HG03175 (cell line): ENCODE results near the gene LYRM4.

Experiments used
- ATAC-seq: cut with Tn5 transposase; IDR thresholded peaks from one replicate; pipeline ENCODE4 v1.9.1; 2021; ENCODE audit warnings: mild to moderate bottlenecking, moderate library complexity; ENCODE audit not compliant: unreplicated experiment

The LYRM4 gene

GRCh38 chr6:5150551-5151075 is 110.1 kb downstream of the LYRM4 start:
- ATAC-seq: no peak

- ATAC-seq: no peak
Measured at GRCh38 chr6:5149891-5150290, 110.9 kb downstream of the LYRM4 start.

DNA sequence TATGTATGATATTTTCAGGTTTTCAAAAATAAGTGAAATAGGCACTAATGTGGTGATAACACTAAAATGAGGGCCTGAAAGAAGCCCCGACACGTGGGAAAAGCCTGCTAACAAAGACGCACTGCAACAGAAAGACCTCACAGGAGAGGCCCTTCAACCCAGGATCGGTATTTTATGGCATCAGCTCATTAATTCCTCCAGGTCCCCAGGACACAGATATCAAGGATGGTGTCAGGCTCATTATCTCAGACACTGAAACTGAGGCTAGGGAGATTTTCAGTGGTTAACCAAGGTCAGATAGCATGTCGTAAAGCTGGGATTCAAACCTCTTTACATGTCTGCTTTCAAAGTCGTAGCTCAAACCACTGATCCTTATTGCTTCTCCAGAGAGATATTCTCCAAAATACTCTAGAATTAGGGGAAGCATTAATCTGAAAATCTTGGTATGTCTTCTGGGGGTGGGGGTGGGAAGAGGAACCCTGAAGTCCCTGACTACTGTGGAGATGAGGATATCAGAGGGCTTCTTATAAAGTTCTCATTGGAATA is 111.5 kb downstream of the LYRM4 start:
- ATAC-seq: no peak

- ATAC-seq: no peak
Measured at GRCh38 chr6:5146398-5146797, 114.4 kb downstream of the LYRM4 start.

GRCh38 chr6:5143634-5144311 is 117.0 kb downstream of the LYRM4 start:
- ATAC-seq: no peak

DNA sequence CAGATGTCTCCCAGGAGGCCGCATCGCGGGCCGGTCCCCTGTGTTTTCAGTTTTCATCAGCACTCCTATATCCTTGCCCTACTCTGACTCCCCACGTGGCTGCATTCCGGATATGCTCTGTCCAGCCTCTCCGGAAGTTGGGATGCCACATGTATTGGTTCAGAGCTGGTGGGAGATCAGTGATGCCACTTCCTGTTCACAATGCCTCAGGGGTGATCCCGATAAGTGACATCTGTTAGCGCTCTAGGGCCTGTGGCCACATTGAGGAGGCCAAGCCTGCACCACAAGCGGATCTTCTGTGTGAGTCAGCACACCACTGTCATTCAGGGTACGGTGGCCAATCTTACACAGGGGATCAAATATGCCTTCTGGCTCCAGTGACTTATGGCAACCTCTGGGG is 117.8 kb downstream of the LYRM4 start:
- no peak for ATAC-seq

GRCh38 chr6:5142131-5142530 is 118.6 kb downstream of the LYRM4 start:
- ATAC-seq: no peak

- ATAC-seq: no peak
Measured at GRCh38 chr6:5141046-5141445, 119.7 kb downstream of the LYRM4 start.

- ATAC-seq: no peak
Measured at GRCh38 chr6:5139828-5140771, 120.7 kb downstream of the LYRM4 start.

DNA sequence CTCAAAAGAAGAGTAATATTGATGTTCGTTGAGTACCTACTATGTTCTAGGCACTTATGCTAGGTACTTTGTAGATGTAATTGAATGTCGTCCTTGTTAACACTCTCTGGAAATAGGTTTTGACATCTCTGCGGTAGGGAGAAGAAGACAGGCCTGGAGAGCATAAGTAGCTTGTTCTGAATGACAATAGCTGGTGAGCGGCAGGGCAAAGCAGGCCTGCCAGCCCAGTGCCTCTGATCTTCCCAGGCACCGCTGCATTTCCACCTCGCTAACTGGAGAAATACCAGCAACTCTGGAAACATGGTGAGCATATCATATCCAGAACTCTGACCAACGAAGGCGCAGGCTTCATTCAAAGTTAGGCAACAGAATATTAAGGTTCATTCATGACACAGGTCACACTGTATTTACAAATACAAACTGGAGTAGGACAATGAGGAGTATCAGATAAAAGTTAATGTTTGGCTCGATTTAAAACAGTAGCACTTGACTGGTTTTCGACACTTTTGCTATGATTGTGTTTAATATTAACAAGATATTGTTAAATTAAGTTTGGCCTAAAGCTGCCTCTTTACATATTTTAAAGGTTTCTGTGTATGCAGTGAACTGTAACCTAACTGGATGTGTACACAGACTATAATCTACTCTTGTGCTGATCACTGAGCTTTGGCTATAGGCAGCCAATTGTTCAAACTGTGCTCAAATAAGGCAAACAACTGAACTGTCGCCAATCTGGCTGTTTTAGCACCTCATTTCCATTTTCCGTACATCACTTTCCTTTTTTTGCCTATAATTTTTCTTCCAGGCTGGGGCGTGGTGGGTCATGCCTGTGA is 121.5 kb downstream of the LYRM4 start:
- ATAC-seq: no peak

DNA sequence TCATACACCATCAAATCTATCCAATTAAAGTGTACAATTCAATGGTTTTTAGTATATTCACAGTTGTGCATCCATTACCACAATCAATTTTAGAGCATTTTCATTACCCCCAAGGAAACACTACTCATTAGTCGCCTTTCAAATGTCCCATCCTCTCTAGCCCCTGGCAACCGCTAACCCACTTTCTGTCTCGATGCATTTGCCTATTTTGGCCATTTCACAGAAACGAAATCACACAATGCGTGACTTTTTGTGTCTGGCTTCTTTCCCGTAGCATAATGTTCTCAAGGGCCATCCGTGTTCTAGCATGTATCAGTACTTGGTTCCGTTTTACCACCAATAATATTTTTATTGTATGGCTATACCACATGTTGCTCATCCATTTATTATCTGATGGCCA is 123.9 kb downstream of the LYRM4 start:
- no peak for ATAC-seq

DNA sequence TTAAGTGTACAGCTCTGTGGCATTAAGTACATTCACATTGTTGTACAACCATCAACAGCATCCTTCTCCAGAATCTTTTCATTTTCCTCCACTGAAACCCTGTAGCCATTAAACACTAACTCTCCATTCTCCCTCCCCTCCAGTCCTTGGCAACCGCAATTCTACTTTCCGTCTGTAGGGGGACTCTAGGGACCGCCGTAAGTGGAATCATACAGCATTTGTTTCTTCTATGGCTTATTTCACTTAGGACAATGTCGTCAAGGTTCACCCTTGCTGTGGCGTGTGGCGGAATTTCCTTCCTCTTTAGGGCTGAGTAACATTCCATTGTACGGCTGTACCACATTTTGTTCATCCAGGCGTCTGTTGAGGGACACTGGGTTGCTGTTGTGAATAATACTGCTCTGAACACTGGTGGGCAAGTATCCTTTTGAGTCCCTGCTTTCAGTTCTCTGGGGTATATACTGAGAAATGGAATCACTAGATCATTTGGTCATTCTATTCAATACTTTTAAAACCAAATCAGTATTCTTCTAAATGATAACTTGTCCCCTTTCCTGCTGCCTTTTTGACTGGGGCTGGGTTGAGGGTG is 124.9 kb downstream of the LYRM4 start:
- ATAC-seq: peak; percentile 57

- no peak for ATAC-seq
Measured at GRCh38 chr6:5133943-5134342, 126.8 kb downstream of the LYRM4 start.

DNA sequence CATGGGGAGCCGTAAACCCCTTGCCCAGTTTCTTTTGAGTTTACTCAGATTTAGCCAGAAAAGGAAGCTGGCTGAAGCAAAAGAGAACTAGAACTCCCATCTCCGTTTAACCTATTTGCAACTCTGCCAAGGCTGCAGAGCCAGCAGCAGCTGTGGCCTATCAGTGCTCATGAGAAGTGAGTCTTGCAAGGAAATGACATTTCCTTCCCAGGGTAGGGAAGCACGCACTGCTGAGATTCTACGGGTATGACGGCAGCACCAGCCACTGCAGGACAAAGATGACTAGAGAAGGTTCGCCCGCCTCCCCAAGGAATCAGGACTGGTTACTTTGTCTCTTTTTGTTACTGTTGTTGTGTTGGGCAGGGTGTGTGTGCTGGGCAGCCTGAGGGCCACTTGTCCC is 128.0 kb downstream of the LYRM4 start:
- ATAC-seq: no peak

- no peak for ATAC-seq
Measured at GRCh38 chr6:5130135-5130866, 130.4 kb downstream of the LYRM4 start.

DNA sequence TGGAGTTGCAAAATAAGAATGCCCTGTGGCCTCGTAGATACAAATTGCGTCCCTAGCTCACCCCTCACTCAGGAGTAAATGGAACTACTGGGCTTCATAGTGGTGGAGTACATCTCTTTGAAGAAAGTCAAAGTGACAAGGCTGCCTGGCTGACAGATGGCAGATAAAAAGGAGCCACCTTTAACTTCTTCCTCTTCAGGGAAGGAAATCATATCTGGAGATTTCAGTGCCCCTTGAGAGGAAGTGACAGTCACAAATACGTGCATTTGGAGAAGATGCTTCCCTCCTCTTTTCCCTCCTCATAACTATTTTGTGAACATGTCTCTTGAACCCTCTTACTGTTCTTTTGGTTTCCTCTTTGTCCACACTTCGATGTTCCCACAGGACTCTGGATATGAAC is 132.4 kb downstream of the LYRM4 start:
- no peak for ATAC-seq

GRCh38 chr6:5127106-5127687 is 133.6 kb downstream of the LYRM4 start:
- no peak for ATAC-seq

- no peak for ATAC-seq
Measured at GRCh38 chr6:5126214-5126613, 134.5 kb downstream of the LYRM4 start.
